Astrocyte (in vitro differentiated cells and primary cell): ENCODE measurements around the gene THY1. TPM values are rescaled to one million over a fixed set of nuclear protein-coding genes. Genes with fewer than 3 reads are reported as not detected.
"Not testable (repeated sequence)": the region's sequence is repeated elsewhere in the genome, so short reads cannot be mapped to it uniquely, and the experiment has no call there.

Experiments
- DNase-seq: peaks from one replicate; pipeline ENCODE4 v3.0.0-alpha.2; 2010; ENCODE audit warnings: low read depth
- FAIRE-seq: peaks from 2 replicates; lab custom pipeline; 2011; peaks lifted over from hg19 to GRCh38; lab: Jason Lieb, UNC
- H2AFZ ChIP-seq: 2 replicates; pipeline ENCODE4 v1.6.0; 2012; ENCODE audit warnings: low read depth, low read length, inconsistent platforms
- H3K27ac ChIP-seq: 2 replicates; pipeline ENCODE4 v1.5.1; 2011; ENCODE audit warnings: low read depth, low read length, inconsistent platforms
- H3K27me3 ChIP-seq: 2 replicates; pipeline ENCODE4 v1.6.0; 2011; ENCODE audit warnings: low read length, inconsistent platforms; ENCODE audit not compliant: insufficient read depth
- H3K36me3 ChIP-seq: 2 replicates; pipeline ENCODE4 v1.5.1; 2011; ENCODE audit warnings: low read length, inconsistent platforms; ENCODE audit not compliant: insufficient read depth
- H3K4me1 ChIP-seq: 2 replicates; pipeline ENCODE4 v1.5.1; 2011; ENCODE audit warnings: low read length, inconsistent platforms; ENCODE audit not compliant: insufficient read depth
- H3K4me2 ChIP-seq: 2 replicates; pipeline ENCODE4 v1.6.0; 2012; ENCODE audit warnings: low read length, inconsistent platforms
- H3K4me3 ChIP-seq: 2 replicates; pipeline ENCODE4 v1.5.1; 2011; ENCODE audit warnings: low read depth, mild to moderate bottlenecking, low read length, inconsistent platforms; ENCODE audit not compliant: insufficient read depth
- H3K79me2 ChIP-seq: 2 replicates; pipeline ENCODE4 v1.6.0; 2012; ENCODE audit warnings: mild to moderate bottlenecking, low read length, inconsistent platforms; ENCODE audit not compliant: insufficient read depth
- H3K9ac ChIP-seq: 2 replicates; pipeline ENCODE4 v1.6.0; 2012; ENCODE audit warnings: mild to moderate bottlenecking, low read length, inconsistent platforms
- H3K9me3 ChIP-seq: 2 replicates; pipeline ENCODE4 v1.5.1; 2012; ENCODE audit warnings: low read depth, mild to moderate bottlenecking, low read length, inconsistent platforms; ENCODE audit not compliant: insufficient read depth
- H4K20me1 ChIP-seq: 2 replicates; pipeline ENCODE4 v1.6.0; 2012; ENCODE audit warnings: low read length, inconsistent platforms; ENCODE audit not compliant: insufficient read depth
- H3K27ac Mint-ChIP-seq: one replicate; pipeline ENCODE4 v1.8.0; 2021; ENCODE audit warnings: mild to moderate bottlenecking, mixed read lengths; ENCODE audit not compliant: unreplicated experiment
- H3K27me3 Mint-ChIP-seq: one replicate; pipeline ENCODE4 v1.8.0; 2021; ENCODE audit warnings: low read depth, mixed read lengths; ENCODE audit not compliant: unreplicated experiment
- H3K36me3 Mint-ChIP-seq: one replicate; pipeline ENCODE4 v1.8.0; 2021; ENCODE audit warnings: low read depth, mixed read lengths; ENCODE audit not compliant: unreplicated experiment
- H3K4me1 Mint-ChIP-seq: one replicate; pipeline ENCODE4 v1.8.0; 2021; ENCODE audit warnings: low read depth, mixed read lengths; ENCODE audit not compliant: unreplicated experiment
- H3K4me3 Mint-ChIP-seq: one replicate; pipeline ENCODE4 v1.8.0; 2021; ENCODE audit warnings: mild to moderate bottlenecking, moderate library complexity, mixed read lengths; ENCODE audit not compliant: unreplicated experiment
- H3K9me3 Mint-ChIP-seq: one replicate; pipeline ENCODE4 v1.8.0; 2021; ENCODE audit warnings: mild to moderate bottlenecking, mixed read lengths; ENCODE audit not compliant: unreplicated experiment
- CTCF ChIP-seq: IDR thresholded peaks from 2 replicates; pipeline ENCODE4 v1.5.1; 2011; ENCODE audit warnings: low read depth, mild to moderate bottlenecking, inconsistent platforms, low read length, moderate library complexity; ENCODE audit not compliant: insufficient read depth
- EZH2 ChIP-seq: IDR thresholded peaks from 2 replicates; pipeline ENCODE4 v1.6.1; 2012; ENCODE audit warnings: mild to moderate bottlenecking, low read length, inconsistent platforms; ENCODE audit not compliant: insufficient read depth
- total RNA-seq: library from RNA; stranded (reverse); gene quantifications from 2 replicates; pipeline ENCODE4 v1.2.1, GENCODE V29; 2021

THY1 gene
- total RNA-seq, 1 donor from 2014 or later: 104 TPM

GRCh38 chr11:119441898-119442243 is 18.9 kb upstream of the THY1 start:
- no peak overlapping the region for H3K9ac ChIP-seq
- no peak overlapping the region for H3K27ac Mint-ChIP-seq
- H3K36me3 Mint-ChIP-seq: no peaks in the 10 kb centered on the region
- no peaks in the 10 kb centered on the region for H4K20me1 ChIP-seq
- H3K4me2 ChIP-seq: no peak overlapping the region
- no peak overlapping the region for H3K4me3 ChIP-seq
- DNase-seq (no peak), FAIRE-seq (no peak)
- H3K27me3 ChIP-seq: no peaks in the 10 kb centered on the region
- H3K9me3 Mint-ChIP-seq: peaks cover 2% of the 10 kb centered on the region
- TF ChIP-seq CTCF: no peak
- no peak for TF ChIP-seq EZH2
- no peaks in the 10 kb centered on the region for H3K4me1 ChIP-seq
- H3K27ac ChIP-seq: no peak overlapping the region
- H3K36me3 ChIP-seq: no peaks in the 10 kb centered on the region
- no peaks in the 10 kb centered on the region for H3K79me2 ChIP-seq
- no peak overlapping the region for H2AFZ ChIP-seq
- H3K9me3 ChIP-seq: no peaks in the 10 kb centered on the region
- peaks cover 1% of the 10 kb centered on the region for H3K27me3 Mint-ChIP-seq
- no peak overlapping the region for H3K4me3 Mint-ChIP-seq
- H3K4me1 Mint-ChIP-seq: peaks cover 13% of the 10 kb centered on the region

GRCh38 chr11:119438599-119438998 is 15.6 kb upstream of the THY1 start:
- Mint-ChIP-seq H3K4me3 (no peak overlapping the region), H3K4me1 (peaks cover 9% of the 10 kb centered on the region), H3K27ac (no peak overlapping the region), H3K27me3 (no peaks in the 10 kb centered on the region), H3K36me3 (no peaks in the 10 kb centered on the region), H3K9me3 (no peaks in the 10 kb centered on the region)
- Histone ChIP-seq H4K20me1 (no peaks in the 10 kb centered on the region), H3K36me3 (no peaks in the 10 kb centered on the region), H3K79me2 (no peaks in the 10 kb centered on the region), H3K27me3 (no peaks in the 10 kb centered on the region), H3K4me2 (no peak overlapping the region), H2AFZ (no peak overlapping the region), H3K9ac (no peak overlapping the region), H3K4me1 (peaks cover 2% of the 10 kb centered on the region), H3K9me3 (no peaks in the 10 kb centered on the region), H3K4me3 (no peak overlapping the region), H3K27ac (no peak overlapping the region)
- FAIRE-seq (no peak), DNase-seq (no peak)
- TF ChIP-seq EZH2: no peak
- no peak for TF ChIP-seq CTCF

GRCh38 chr11:119437521-119437920 is 14.5 kb upstream of the THY1 start:
- not testable (repeated sequence) for DNase-seq, H2AFZ ChIP-seq, H3K27me3 Mint-ChIP-seq, H3K36me3 Mint-ChIP-seq, H3K4me3 ChIP-seq, H3K4me2 ChIP-seq, H3K27ac Mint-ChIP-seq, H3K9me3 Mint-ChIP-seq, H4K20me1 ChIP-seq, H3K9me3 ChIP-seq, H3K4me3 Mint-ChIP-seq, H3K27ac ChIP-seq, FAIRE-seq, H3K36me3 ChIP-seq, H3K79me2 ChIP-seq, H3K27me3 ChIP-seq, H3K9ac ChIP-seq
- H3K4me1 Mint-ChIP-seq: peaks cover 18% of the 10 kb centered on the region
- H3K4me1 ChIP-seq: peaks cover 13% of the 10 kb centered on the region
